Mucosa of descending colon (tissue), 3 donors: ENCODE data around the gene CEP192. TPM values are rescaled to one million over a fixed set of nuclear protein-coding genes. Genes with fewer than 3 reads are reported as not detected.

Experiments
- ATAC-seq: fragments of 200-7000 bp; cut with Tn5 transposase; one replicate; pipeline ENCODE4 v1.9.1; 2020; ENCODE audit warnings: mild to moderate bottlenecking, moderate library complexity
- DNase-seq, 3 donors: peaks; one replicate each; pipeline ENCODE4 v3.0.0-alpha.2; 2020
- H3K36me3 ChIP-seq: fragments of 200-600 bp; one replicate; pipeline ENCODE4 v1.8.0; 2021; ENCODE audit warnings: low read depth, mild to moderate bottlenecking
- H3K4me1 ChIP-seq: fragments of 200-600 bp; one replicate; pipeline ENCODE4 v1.8.0; 2021; ENCODE audit warnings: low read depth, mild to moderate bottlenecking
- H3K4me3 ChIP-seq: fragments of 200-600 bp; one replicate; pipeline ENCODE4 v1.8.0; 2021; ENCODE audit warnings: mild to moderate bottlenecking
- H3K9me3 ChIP-seq: fragments of 200-600 bp; one replicate; pipeline ENCODE4 v1.8.0; 2021; ENCODE audit warnings: mild to moderate bottlenecking
- intact Hi-C, 2 donors: fragments of 100-400 bp; cut with DNase I in 1 of 2; cut with micrococcal nuclease in 1 of 2; formaldehyde crosslinking; loops; one replicate each; pipeline versions ENCODE4 v1.11.0 to v1.11.1; 2022; cut with DNase I, micrococcal nuclease
- total RNA-seq, 3 donors: library from RNA; stranded (reverse); fragmentation: NEBNext Ultra II Directional in 2 of 3; extraction: Animal tissue kit (Norgen Biotek cat#: 25700) in 2 of 3; gene quantifications; one replicate each; pipeline versions ENCODE4 v1.2.1 to v1.2.4, GENCODE V29; 2021 to 2023
- TF ChIP-seq, protein P1 (sequence below): fragments of 200-600 bp; IDR thresholded peaks from one replicate; pipeline ENCODE4 v1.8.0; 2022; ENCODE audit warnings: antibody characterized with exemption, mild to moderate bottlenecking
- donor health status: DM: no; HTN: no; CAD: no; lungs with moderate emphysema.
- donor health status: DM: no; HTN: no; CAD: no.
- donor health status: DM: no; HTN: yes; CAD: no.

CEP192 gene
- total RNA-seq, 3 donors from 2014 or later = 22.6 to 33.6 (median 27.7) TPM

DNA sequence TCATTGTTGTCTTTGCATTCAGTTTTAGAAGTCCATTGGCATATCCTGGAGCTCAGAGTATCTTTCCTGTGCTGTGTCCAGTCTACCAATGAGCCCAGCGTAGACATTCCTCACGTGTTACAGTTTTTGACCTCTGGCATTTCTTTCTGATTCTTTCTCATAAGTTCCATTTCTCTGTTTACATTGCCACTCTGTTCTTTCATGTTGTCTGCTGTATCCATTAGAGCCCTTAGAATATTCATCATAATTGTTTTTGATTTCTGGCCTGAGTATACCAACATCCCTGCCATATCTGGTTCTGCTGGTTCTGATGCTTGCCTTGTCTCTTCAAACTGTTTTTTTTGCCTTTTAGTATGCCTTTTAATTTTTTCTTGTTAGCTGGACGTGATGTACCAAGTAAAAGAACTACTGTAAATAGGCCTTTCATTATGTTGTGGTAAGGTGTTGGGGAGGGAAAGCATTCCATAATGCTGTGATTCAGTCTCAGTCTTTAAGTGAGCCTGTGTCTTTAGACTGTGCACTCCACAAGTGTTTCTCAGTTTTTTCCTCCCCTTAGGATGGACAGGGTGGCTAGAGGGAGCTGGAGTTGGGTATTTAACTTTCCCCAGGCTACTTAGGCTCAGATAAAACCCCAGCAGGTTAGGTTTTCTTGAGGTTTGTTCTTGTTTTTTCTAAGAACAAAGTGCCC, 35.6 kb downstream of the CEP192 start:
- H3K36me3 ChIP-seq = no peaks in the 10 kb centered on the region
- TF ChIP-seq, protein P1, sequence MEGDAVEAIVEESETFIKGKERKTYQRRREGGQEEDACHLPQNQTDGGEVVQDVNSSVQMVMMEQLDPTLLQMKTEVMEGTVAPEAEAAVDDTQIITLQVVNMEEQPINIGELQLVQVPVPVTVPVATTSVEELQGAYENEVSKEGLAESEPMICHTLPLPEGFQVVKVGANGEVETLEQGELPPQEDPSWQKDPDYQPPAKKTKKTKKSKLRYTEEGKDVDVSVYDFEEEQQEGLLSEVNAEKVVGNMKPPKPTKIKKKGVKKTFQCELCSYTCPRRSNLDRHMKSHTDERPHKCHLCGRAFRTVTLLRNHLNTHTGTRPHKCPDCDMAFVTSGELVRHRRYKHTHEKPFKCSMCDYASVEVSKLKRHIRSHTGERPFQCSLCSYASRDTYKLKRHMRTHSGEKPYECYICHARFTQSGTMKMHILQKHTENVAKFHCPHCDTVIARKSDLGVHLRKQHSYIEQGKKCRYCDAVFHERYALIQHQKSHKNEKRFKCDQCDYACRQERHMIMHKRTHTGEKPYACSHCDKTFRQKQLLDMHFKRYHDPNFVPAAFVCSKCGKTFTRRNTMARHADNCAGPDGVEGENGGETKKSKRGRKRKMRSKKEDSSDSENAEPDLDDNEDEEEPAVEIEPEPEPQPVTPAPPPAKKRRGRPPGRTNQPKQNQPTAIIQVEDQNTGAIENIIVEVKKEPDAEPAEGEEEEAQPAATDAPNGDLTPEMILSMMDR = no peak
- no peak for DNase-seq
- intact Hi-C loops = no loop called here
- H3K4me1 ChIP-seq = no peaks in the 10 kb centered on the region
- no peak for ATAC-seq
- no peaks in the 10 kb centered on the region for H3K9me3 ChIP-seq
- no peak overlapping the region for H3K4me3 ChIP-seq

DNA sequence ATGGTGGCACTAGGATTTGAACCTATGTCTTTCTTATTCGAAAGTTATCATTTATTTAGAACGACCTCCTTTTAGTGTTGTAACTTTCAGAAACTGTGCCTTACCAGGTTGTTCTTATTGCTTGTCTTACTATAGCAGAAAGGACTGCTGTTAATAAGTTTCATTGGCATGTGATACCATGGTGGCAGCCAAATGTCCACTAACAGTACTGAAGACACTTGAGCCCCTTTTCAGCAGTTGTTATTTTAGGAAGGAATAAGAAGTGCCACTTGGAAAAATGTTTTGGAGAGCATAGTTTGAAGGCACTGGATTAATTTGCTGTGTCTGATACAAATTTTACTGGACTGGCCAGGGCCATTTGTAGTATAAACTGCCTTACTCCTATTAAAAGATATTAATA, 37.7 kb downstream of the CEP192 start:
- DNase-seq = no peak
- no peak for ATAC-seq
- TF ChIP-seq, protein P1 = no peak
- Histone ChIP-seq H3K4me3 (no peak overlapping the region), H3K4me1 (no peaks in the 10 kb centered on the region), H3K9me3 (no peaks in the 10 kb centered on the region), H3K36me3 (no peaks in the 10 kb centered on the region)
- intact Hi-C loops = no loop called here

DNA sequence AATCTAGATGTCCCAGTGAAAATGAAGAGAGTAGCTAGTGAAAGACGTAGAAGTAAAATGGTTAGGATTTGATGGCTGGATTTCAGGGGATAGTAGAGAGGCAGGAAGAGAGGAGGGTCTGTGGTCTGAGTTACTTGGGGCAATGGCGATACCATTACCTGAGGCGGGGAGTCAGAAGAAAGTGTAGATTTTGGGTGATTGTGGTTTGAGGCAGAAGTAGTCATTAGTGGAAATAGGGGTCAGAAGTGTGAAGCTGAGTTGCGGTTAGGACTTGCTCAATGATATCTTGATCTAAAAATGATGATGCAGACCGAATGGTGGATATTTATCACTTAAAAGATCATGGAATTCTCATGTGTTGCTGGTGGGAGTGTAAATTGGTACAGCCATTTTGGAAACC, 41.0 kb downstream of the CEP192 start:
- Histone ChIP-seq H3K4me1 (no peaks in the 10 kb centered on the region), H3K9me3 (no peaks in the 10 kb centered on the region), H3K4me3 (no peak overlapping the region), H3K36me3 (no peaks in the 10 kb centered on the region)
- TF ChIP-seq, protein P1 = no peak
- intact Hi-C loops = no loop called here
- DNase-seq (no peak), ATAC-seq (no peak)

DNA sequence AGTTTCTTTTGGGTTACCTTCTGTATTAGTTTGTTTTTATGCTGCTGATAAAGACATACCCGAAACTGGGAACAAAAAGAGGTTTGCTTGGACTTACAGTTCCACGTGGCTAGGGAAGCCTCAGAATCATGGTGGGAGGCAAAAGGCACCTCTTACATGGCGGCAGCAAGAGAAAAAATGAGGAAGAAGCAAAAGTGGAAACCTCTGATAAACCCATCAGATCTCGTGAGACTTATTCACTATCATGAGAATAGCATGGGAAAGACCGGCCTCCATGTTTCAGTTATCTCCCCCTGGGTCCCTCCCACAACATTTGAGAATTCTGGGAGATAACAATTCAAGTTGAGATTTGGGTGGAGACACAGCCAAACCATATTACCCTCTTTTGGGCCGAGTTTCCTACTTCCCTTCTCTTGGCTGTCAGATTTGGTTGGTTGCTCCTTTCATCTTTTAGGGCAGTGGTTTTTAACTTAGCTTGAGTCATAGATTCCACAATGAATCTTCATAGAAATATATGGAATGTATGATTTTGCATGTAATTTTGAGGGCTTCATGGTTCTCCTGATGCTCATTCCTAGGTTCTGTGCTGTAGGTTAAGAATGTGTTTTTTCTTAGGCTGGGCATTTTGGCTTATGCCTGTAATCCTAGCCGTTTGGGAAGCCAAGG, 44.2 kb downstream of the CEP192 start:
- no peaks in the 10 kb centered on the region for H3K9me3 ChIP-seq
- DNase-seq (no peak), ATAC-seq (no peak)
- TF ChIP-seq, protein P1 = no peak
- H3K4me1 ChIP-seq = no peaks in the 10 kb centered on the region
- no peaks in the 10 kb centered on the region for H3K36me3 ChIP-seq
- intact Hi-C loops = no loop called here
- H3K4me3 ChIP-seq = no peak overlapping the region

DNA sequence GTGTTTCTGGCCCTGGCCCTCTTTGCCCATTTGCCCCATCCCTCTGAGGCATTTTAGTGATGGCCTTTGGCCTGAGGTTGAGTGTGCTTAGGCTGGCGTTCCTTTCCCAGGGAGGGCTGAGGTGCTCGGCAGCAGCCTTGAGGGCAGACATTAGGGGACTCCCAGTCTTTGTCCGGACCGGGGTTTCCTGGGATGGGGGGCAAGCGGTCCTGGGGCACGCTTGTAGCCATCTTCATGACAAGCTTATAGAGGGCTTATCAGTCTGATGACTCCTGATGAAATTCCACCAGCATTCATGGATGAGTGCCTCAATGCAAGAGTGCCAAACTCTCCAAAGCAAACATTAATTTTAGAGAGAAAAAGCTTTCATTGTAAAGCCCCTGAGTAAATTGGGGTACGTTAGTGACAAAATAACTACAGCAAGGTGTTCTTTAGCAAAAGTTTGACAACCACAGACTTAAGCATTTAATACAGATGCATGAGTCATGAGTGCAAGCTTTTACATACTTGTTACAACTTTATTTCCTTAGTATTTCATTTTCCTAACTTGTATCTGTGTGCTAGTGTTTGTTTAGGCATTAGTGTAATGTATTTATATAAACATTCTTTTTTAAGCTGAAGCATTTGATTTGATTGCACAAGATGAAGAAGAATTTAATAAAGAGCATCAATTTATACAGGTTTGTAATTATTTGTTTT, 45.6 kb downstream of the CEP192 start:
- H3K9me3 ChIP-seq = no peaks in the 10 kb centered on the region
- no peak overlapping the region for H3K4me3 ChIP-seq
- intact Hi-C loops = no loop called here
- TF ChIP-seq, protein P1 = no peak
- no peaks in the 10 kb centered on the region for H3K36me3 ChIP-seq
- DNase-seq (no peak), ATAC-seq (no peak)
- no peaks in the 10 kb centered on the region for H3K4me1 ChIP-seq
